Esophagus squamous epithelium (tissue), 4 donors: ENCODE measurements around the gene ARID5B.
"Not testable (repeated sequence)": the region's sequence is repeated elsewhere in the genome, so short reads cannot be mapped to it uniquely, and the experiment has no call there.

Experiments used
- CTCF ChIP-seq, 6 experiments: fragments of 450-650 bp in 4 of 6; fragments of 200-600 bp in 2 of 6; sonication (generic) in 2 of 6; IDR thresholded peaks; one replicate each; pipeline ENCODE4 v1.5.1; 2016 to 2019; ENCODE audit warnings: antibody characterized with exemption in 6 of 6, mild to moderate bottlenecking in 4 of 6, moderate library complexity in 4 of 6
- POLR2A ChIP-seq, 4 donors: fragments of 450-650 bp; IDR thresholded peaks; one replicate each; pipeline ENCODE4 v1.6.1; 2017; ENCODE audit warnings: antibody characterized with exemption in 4 of 4, mild to moderate bottlenecking in 4 of 4, moderate library complexity in 3 of 4

GRCh38 chr10:62028502-62028842 lies 127.0 kb downstream of the ARID5B start:
- TF ChIP-seq CTCF, POLR2A (IDR thresholded peaks at IDR 0.05): not testable (repeated sequence)
